GM23248 (cell line): ENCODE results near the gene RASIP1. TPM values are rescaled to one million over a fixed set of nuclear protein-coding genes. Genes with fewer than 3 reads are reported as not detected.

Experiments used
- DNase-seq: peaks from one replicate; pipeline ENCODE4 v3.0.0-alpha.2; 2015
- H2AFZ ChIP-seq: fragments of 200-600 bp; sonication (generic); 2 replicates; pipeline ENCODE4 v1.6.1; 2016; ENCODE audit warnings: antibody characterized with exemption
- H3F3A ChIP-seq: fragments of 200-600 bp; sonication (generic); 2 replicates; pipeline ENCODE4 v1.6.1; 2016; ENCODE audit warnings: mild to moderate bottlenecking, antibody characterized with exemption, mixed run types; ENCODE audit not compliant: insufficient read depth
- H3K27ac ChIP-seq: fragments of 200-600 bp; sonication (generic); 2 replicates; pipeline ENCODE4 v1.5.1; 2016; ENCODE audit warnings: mild to moderate bottlenecking
- H3K27me3 ChIP-seq: fragments of 200-600 bp; sonication (generic); replicated peaks from 2 replicates; pipeline ENCODE4 v1.6.1; 2016; ENCODE audit warnings: mild to moderate bottlenecking; ENCODE audit not compliant: insufficient read depth
- H3K36me3 ChIP-seq: fragments of 200-600 bp; sonication (generic); 2 replicates; pipeline ENCODE4 v1.6.1; 2016; ENCODE audit warnings: low read depth, mild to moderate bottlenecking
- H3K4me1 ChIP-seq: fragments of 200-600 bp; sonication (generic); 2 replicates; pipeline ENCODE4 v1.6.1; 2016; ENCODE audit warnings: mild to moderate bottlenecking; ENCODE audit not compliant: insufficient read depth
- H3K4me2 ChIP-seq: fragments of 200-600 bp; sonication (generic); one replicate; pipeline ENCODE4 v1.6.1; 2016; ENCODE audit warnings: mild to moderate bottlenecking; ENCODE audit not compliant: unreplicated experiment
- H3K4me3 ChIP-seq: fragments of 200-600 bp; sonication (generic); 2 replicates; pipeline ENCODE4 v1.5.1; 2016; ENCODE audit warnings: mild to moderate bottlenecking
- H3K79me2 ChIP-seq: fragments of 200-600 bp; sonication (generic); 2 replicates; pipeline ENCODE4 v1.6.1; 2016; ENCODE audit warnings: mild to moderate bottlenecking; ENCODE audit not compliant: insufficient read depth
- H3K9ac ChIP-seq: fragments of 200-600 bp; sonication (generic); 2 replicates; pipeline ENCODE4 v1.6.1; 2016; ENCODE audit warnings: mild to moderate bottlenecking
- H3K9me2 ChIP-seq: fragments of 200-600 bp; sonication (generic); 2 replicates; pipeline ENCODE4 v1.6.1; 2016; ENCODE audit warnings: mixed run types, mild to moderate bottlenecking, moderate library complexity; ENCODE audit not compliant: insufficient read depth
- H3K9me3 ChIP-seq: fragments of 200-600 bp; sonication (generic); one replicate; pipeline ENCODE4 v1.6.1; 2017; ENCODE audit warnings: low read depth
- H4K20me1 ChIP-seq: fragments of 200-600 bp; sonication (generic); 2 replicates; pipeline ENCODE4 v1.6.0; 2016; ENCODE audit not compliant: insufficient read depth
- EZH2 ChIP-seq: fragments of 200-600 bp; sonication (generic); IDR thresholded peaks from 2 replicates; pipeline ENCODE4 v1.6.1; 2018; ENCODE audit warnings: antibody characterized with exemption, mild to moderate bottlenecking; ENCODE audit not compliant: insufficient read depth, poor library complexity, severe bottlenecking
- EZH2phosphoT487 ChIP-seq: fragments of 200-600 bp; sonication (generic); IDR thresholded peaks from 2 replicates; pipeline ENCODE4 v1.6.1; 2018; ENCODE audit warnings: antibody characterized with exemption, moderate library complexity, mild to moderate bottlenecking, low read depth; ENCODE audit not compliant: insufficient read depth
- WGBS, 2 experiments: methylation state at CpG; one replicate each; pipeline ENCODE4 v1.1.6; 2015 to 2017; ENCODE audit warnings: low lambda C conversion rate in 2 of 2, low coverage in 1 of 2; ENCODE audit errors: missing lambda C conversion rate in 2 of 2; 5-methylcytosine and 5-hydroxymethylcytosine counted together
- in situ Hi-C: fragments of 300-500 bp; cut with MboI; formaldehyde crosslinking; loops from 2 replicates; pipeline ENCODE4 v1.15.0; 2020
- polyA plus RNA-seq: library from polyadenylated mRNA; unstranded; fragments of >200 nt; fragmentation: Nextera tagmentation; extraction: Ambion mirVana; gene quantifications from 2 replicates; pipeline ENCODE4 v1.2.1, GENCODE V29; 2016
- total RNA-seq: library from RNA; depleted of rRNA; stranded (reverse); fragments of >200 nt; shearing (Covaris generic); gene quantifications from 2 replicates; pipeline ENCODE4 v1.2.3, GENCODE V29; 2014

RASIP1 gene
- total and polyA plus RNA-seq, 2 experiments from 2014 or later, result 0.09 TPM; not detected in 1

DNA sequence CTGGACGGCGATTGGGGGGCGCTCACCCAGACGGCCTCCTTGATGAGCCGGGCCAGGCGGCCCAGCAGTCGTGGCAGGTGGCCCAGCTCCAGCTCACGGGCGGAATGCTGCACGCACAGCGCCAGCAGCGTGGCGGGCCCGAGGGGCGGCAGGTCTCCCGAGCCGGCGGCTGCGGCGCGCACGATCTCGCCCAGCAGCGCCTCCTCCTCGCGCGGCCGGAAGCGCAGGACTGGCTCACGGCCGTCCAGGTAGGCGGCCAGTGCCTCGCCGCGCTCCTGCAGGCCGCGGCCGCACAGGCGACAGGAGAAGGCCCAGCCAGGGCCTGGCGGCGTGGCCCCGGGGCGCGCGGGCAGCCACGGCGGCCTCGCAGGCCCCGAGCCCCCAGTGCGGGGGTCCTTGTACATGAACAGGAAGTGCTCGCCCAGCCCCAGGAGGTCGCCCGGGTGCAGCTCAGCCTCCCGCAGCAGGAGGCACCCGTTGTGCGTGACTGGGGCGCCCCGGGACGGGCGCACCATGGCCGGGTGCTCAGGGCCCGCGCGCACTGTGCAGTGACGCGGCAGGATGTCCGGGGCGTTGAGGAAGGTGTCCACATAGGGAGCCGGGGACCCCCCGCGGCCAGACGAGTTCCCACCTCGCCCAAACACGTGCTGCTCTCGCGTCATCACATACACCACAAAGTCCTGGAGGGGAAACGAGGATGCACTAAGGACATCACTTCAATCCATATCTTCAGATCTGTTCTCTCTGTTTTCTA, 11.3 kb downstream of the RASIP1 start:
- H3K27ac ChIP-seq, result no peak overlapping the region
- H3K9me3 ChIP-seq, result no peaks in the 10 kb centered on the region
- in situ Hi-C loops, result no loop called here
- H3F3A ChIP-seq, result 0 out of 2 replicates have a peak, but pooled peaks cover 8% of the 10 kb centered on the region
- no peaks in the 10 kb centered on the region for H4K20me1 ChIP-seq
- peaks cover 3% of the 10 kb centered on the region; the same call in 1 of the 2 replicates for H3K4me1 ChIP-seq
- no peaks in the 10 kb centered on the region for H3K9me2 ChIP-seq
- no peaks in the 10 kb centered on the region for H3K36me3 ChIP-seq
- H3K4me2 ChIP-seq, result no peak overlapping the region
- no peak overlapping the region for H3K4me3 ChIP-seq
- H2AFZ ChIP-seq, result no peak overlapping the region
- H3K9ac ChIP-seq, result no peak overlapping the region
- TF ChIP-seq EZH2, result no peak
- TF ChIP-seq EZH2phosphoT487, result no peak
- no peaks in the 10 kb centered on the region for H3K79me2 ChIP-seq
- H3K27me3 ChIP-seq, result no peaks in the 10 kb centered on the region
- no peak for DNase-seq
- WGBS, 2 experiments, result 52 to 57% methylated on average over 40 to 57 of the region's 77 CpGs

DNA sequence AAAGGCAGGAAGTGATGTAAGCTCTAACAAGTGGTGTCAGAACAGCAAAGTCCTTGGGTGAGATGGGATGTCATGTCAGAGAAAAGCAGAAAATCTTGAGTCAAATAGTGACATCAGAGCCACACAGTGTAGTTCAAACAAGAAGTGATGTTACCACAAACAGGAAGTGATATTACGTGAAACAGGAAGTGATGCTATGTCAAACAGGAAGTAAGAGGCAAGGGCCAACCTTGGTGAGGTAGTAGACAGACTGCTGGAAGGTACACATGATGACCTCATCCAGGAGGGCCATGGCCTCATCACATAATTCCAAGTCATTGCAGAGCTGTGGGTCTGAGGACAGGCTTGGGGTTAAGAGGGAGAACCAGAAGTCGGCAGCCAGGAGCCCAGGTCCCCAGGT, 13.9 kb downstream of the RASIP1 start:
- H3K4me2 ChIP-seq, result no peak overlapping the region
- H3K4me1 ChIP-seq, result peaks cover 3% of the 10 kb centered on the region; the same call in 1 of the 2 replicates
- no peak overlapping the region for H3K9ac ChIP-seq
- in situ Hi-C loops, result no loop called here
- no peak overlapping the region for H3K27ac ChIP-seq
- no peak overlapping the region for H3K4me3 ChIP-seq
- H4K20me1 ChIP-seq, result no peaks in the 10 kb centered on the region
- H3K79me2 ChIP-seq, result no peaks in the 10 kb centered on the region
- no peaks in the 10 kb centered on the region for H3K36me3 ChIP-seq
- H3K9me2 ChIP-seq, result no peaks in the 10 kb centered on the region
- no peak for TF ChIP-seq EZH2
- no peak for TF ChIP-seq EZH2phosphoT487
- H2AFZ ChIP-seq, result no peak overlapping the region
- no peaks in the 10 kb centered on the region for H3K27me3 ChIP-seq
- 0 out of 2 replicates have a peak, but pooled peaks cover 8% of the 10 kb centered on the region for H3F3A ChIP-seq
- no peak for DNase-seq
- 95 to 97% methylated on average over 2 of the region's 2 CpGs for WGBS, 2 experiments
- no peaks in the 10 kb centered on the region for H3K9me3 ChIP-seq

DNA sequence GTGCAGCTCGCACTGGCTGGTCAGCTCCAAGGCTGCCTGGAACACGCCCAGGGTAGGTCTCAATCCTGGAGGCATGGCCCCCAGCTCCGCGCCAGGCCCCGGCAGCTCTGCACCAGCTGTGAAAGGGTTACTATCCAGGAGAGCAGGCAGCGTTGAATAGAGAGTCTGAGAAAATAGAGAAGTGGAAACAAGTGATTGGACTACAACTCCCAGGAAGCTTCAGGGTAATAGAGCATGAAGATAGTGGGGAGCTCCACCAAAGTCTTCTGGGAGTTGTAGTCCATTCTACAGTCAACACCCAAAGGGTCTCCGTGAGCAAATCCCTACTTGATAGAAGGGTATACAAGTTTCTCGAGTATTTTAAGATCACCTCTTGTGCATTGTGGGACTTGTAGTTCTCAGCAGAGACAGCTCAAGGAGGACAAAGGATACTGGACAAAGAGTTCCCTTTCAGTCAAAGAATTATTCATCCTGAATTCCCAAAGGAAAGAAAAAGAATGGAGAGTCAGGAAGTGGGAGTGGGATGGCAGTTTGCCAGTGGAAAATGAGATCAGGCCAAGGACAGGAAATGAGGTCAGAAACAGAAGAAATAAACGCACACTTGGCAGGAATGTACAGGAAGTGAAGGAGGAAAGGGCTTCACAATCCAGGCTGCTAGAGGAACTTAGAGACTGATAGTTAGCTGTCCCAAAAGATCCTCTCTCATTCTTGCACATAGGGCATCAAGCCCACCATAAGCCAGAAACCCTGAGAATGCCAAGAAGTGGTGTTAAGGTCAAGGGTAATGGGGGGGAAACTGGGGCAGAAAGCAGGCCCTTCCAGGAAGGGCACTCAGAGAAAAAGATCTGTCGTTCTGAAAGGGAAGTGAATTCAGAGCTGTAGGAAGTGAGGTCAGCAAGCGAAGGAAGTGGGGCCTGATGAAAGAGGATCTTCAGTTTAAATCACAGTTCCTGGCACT, 15.3 kb downstream of the RASIP1 start:
- H3K9ac ChIP-seq, result no peak overlapping the region
- no peaks in the 10 kb centered on the region for H3K79me2 ChIP-seq
- WGBS, 2 experiments, result 42 to 46% methylated on average over 11 of the region's 11 CpGs
- no peak overlapping the region for H3K4me3 ChIP-seq
- peaks cover 3% of the 10 kb centered on the region; the same call in 1 of the 2 replicates for H3K4me1 ChIP-seq
- no peaks in the 10 kb centered on the region for H3K9me2 ChIP-seq
- TF ChIP-seq EZH2, result no peak
- no peak for TF ChIP-seq EZH2phosphoT487
- in situ Hi-C loops, result no loop called here
- no peaks in the 10 kb centered on the region for H3K9me3 ChIP-seq
- peak; percentile 87 for DNase-seq
- no peaks in the 10 kb centered on the region for H3K36me3 ChIP-seq
- no peaks in the 10 kb centered on the region for H4K20me1 ChIP-seq
- H3K27me3 ChIP-seq, result no peaks in the 10 kb centered on the region
- 0 out of 2 replicates have a peak, but pooled peaks cover 8% of the 10 kb centered on the region for H3F3A ChIP-seq
- no peak overlapping the region for H3K4me2 ChIP-seq
- peak overlapping the region; percentile 58 for H3K27ac ChIP-seq
- H2AFZ ChIP-seq, result peak overlapping the region; percentile 88

DNA sequence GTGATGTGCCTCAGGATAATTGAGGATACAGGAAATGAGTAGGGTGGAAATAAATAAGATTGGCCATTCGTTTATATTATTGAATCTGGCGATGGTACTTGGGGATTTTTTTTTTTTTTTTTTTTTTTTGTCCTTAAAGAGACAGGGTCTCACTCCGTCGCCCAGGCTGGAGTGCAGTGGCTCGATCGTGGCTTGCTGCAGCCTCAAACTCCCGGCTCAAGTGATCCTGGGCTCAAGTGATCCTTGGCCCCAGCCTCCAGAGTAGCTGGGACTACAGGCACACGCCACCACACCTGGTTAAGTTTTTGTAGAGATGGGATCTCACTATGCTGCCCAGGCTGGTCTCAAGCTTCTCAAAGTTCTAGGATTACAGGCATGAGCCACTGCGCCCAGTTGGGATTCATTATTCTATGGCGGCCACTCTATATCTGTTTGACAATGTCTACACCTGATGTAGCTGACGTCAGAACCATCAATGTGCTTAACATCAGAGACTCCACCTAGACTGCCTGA, 18.2 kb downstream of the RASIP1 start:
- Histone ChIP-seq H2AFZ (no peak overlapping the region), H3K9me3 (no peaks in the 10 kb centered on the region), H3K9me2 (no peaks in the 10 kb centered on the region), H3K36me3 (no peaks in the 10 kb centered on the region), H3K9ac (no peak overlapping the region), H3K4me1 (peaks cover 6% of the 10 kb centered on the region; the same call in 1 of the 2 replicates), H3K4me2 (no peak overlapping the region), H3K27me3 (no peaks in the 10 kb centered on the region), H3K79me2 (no peaks in the 10 kb centered on the region), H3K4me3 (no peak overlapping the region), H3F3A (peaks cover 12% of the 10 kb centered on the region; the same call in 1 of the 2 replicates), H4K20me1 (no peaks in the 10 kb centered on the region), H3K27ac (no peak overlapping the region)
- no peak for TF ChIP-seq EZH2
- TF ChIP-seq EZH2phosphoT487, result no peak
- 64 to 72% methylated on average over 11 of the region's 11 CpGs for WGBS, 2 experiments
- DNase-seq, result no peak
- in situ Hi-C loops, result no loop called here
